MM.1S (cell line): ENCODE data around the gene NSL1.

Experiments
- EZH2 ChIP-seq: fragments of 300-600 bp; sonication (generic); optimal IDR thresholded peaks from 2 replicates; pipeline ENCODE3; 2017; ENCODE audit warnings: low read depth, mild to moderate bottlenecking, antibody characterized with exemption, low read length, mixed read lengths
- TF ChIP-seq, protein P1 (sequence below): fragments of 300-600 bp; sonication (generic); IDR thresholded peaks from 2 replicates; pipeline ENCODE4 v1.5.1; 2016; ENCODE audit warnings: antibody characterized with exemption, low read length, mixed read lengths

DNA sequence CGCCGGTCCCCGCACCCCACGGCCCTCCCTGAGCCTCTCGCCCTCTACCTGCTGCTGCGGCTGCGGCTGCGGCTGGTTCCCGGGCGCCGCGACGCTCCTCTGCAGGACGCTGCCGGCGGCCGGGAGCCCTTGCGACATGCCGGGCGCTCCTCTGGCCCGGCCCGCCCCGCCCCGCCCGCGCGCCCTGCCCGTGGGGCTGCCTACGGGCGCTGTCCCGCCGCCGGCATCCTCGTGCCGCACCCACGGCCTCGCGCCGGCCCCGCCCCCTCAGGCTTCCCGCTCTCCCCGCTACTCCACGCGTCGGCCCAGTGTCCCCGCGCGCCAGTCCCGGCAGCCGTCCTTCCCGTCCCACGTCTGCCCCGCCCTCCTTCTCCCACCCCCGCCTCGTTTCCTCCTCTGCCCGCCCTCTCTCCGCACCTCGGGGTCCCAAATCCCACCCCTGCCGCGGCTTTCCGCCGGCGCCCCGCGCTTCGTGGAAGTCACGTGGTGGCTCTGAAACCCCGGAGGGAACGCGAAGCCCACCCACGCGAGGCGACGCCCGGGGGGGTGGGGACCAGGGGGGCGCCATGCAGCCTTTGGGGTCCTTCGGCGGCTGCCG lies 91.9 kb downstream of the NSL1 start, which contains the start of gene BATF3:
- TF ChIP-seq, protein P1, sequence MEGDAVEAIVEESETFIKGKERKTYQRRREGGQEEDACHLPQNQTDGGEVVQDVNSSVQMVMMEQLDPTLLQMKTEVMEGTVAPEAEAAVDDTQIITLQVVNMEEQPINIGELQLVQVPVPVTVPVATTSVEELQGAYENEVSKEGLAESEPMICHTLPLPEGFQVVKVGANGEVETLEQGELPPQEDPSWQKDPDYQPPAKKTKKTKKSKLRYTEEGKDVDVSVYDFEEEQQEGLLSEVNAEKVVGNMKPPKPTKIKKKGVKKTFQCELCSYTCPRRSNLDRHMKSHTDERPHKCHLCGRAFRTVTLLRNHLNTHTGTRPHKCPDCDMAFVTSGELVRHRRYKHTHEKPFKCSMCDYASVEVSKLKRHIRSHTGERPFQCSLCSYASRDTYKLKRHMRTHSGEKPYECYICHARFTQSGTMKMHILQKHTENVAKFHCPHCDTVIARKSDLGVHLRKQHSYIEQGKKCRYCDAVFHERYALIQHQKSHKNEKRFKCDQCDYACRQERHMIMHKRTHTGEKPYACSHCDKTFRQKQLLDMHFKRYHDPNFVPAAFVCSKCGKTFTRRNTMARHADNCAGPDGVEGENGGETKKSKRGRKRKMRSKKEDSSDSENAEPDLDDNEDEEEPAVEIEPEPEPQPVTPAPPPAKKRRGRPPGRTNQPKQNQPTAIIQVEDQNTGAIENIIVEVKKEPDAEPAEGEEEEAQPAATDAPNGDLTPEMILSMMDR, result no peak
- TF ChIP-seq EZH2, result no peak
